HepG2 (cell line): ENCODE results near the gene EVI5. TPM values are rescaled to one million over a fixed set of nuclear protein-coding genes. Genes with fewer than 3 reads are reported as not detected.

ENCODE experiments used
- AHR ChIP-seq: IDR thresholded peaks from 2 replicates; pipeline ENCODE4 v1.6.1; 2018; ENCODE audit warnings: missing genetic modification reagents, missing compliant biosample characterization
- ATAD3A ChIP-seq: sonication (generic); formaldehyde crosslinking; IDR thresholded peaks from 2 replicates; pipeline ENCODE4 v1.4.0; 2020; ENCODE audit warnings: missing genetic modification reagents
- HOXA9 ChIP-seq: sonication (generic); formaldehyde crosslinking; IDR thresholded peaks from 2 replicates; pipeline ENCODE4 v1.8.1; 2022; ENCODE audit warnings: missing genetic modification reagents, mild to moderate bottlenecking, moderate library complexity, borderline replicate concordance
- MED13 ChIP-seq: sonication (generic); formaldehyde crosslinking; IDR thresholded peaks from 2 replicates; pipeline ENCODE4 v1.5.0; 2020; ENCODE audit warnings: missing genetic modification reagents
- MTA1 ChIP-seq: sonication (generic); formaldehyde crosslinking; IDR thresholded peaks from 2 replicates; pipeline ENCODE4 v1.4.0; 2020; ENCODE audit warnings: missing genetic modification reagents, mild to moderate bottlenecking, borderline replicate concordance
- MXD4 ChIP-seq: IDR thresholded peaks from 2 replicates; pipeline ENCODE4 v1.6.1; 2016; ENCODE audit warnings: mild to moderate bottlenecking, missing biosample characterization, missing genetic modification reagents
- NAIF1 ChIP-seq: sonication (generic); formaldehyde crosslinking; IDR thresholded peaks from 2 replicates; pipeline ENCODE4 v1.5.0; 2020; ENCODE audit warnings: mild to moderate bottlenecking, missing genetic modification reagents, borderline replicate concordance
- PAF1 ChIP-seq: IDR thresholded peaks from 2 replicates; pipeline ENCODE4 v1.6.1; 2016; ENCODE audit warnings: missing genetic modification reagents, missing compliant biosample characterization
- RBM39 ChIP-seq: fragments of 200-400 bp; formaldehyde crosslinking; IDR thresholded peaks from one replicate; pipeline ENCODE4 v1.6.1; 2018; ENCODE audit warnings: antibody characterized with exemption, mild to moderate bottlenecking, low read depth, low read length; ENCODE audit not compliant: poor library complexity, severe bottlenecking
- SMAD9 ChIP-seq: sonication (generic); formaldehyde crosslinking; IDR thresholded peaks from 2 replicates; pipeline ENCODE4 v1.5.1; 2020; ENCODE audit warnings: mild to moderate bottlenecking, missing genetic modification reagents
- SP2 ChIP-seq: sonication (generic); formaldehyde crosslinking; IDR thresholded peaks from 2 replicates; pipeline ENCODE4 v1.5.1; 2020; ENCODE audit warnings: mild to moderate bottlenecking, missing genetic modification reagents
- SP4 ChIP-seq: sonication (generic); formaldehyde crosslinking; IDR thresholded peaks from 2 replicates; pipeline ENCODE4 v1.8.1; 2023; ENCODE audit warnings: mild to moderate bottlenecking, missing genetic modification reagents
- SPEN ChIP-seq: sonication (generic); formaldehyde crosslinking; IDR thresholded peaks from 2 replicates; pipeline ENCODE4 v1.5.1; 2020; ENCODE audit warnings: low read depth, mild to moderate bottlenecking, missing genetic modification reagents
- TAF1 ChIP-seq: sonication (generic); formaldehyde crosslinking; IDR thresholded peaks from 2 replicates; pipeline ENCODE4 v1.4.0; 2020; ENCODE audit warnings: missing genetic modification reagents
- TGIF2 ChIP-seq: IDR thresholded peaks from 2 replicates; pipeline ENCODE4 v1.6.1; 2016; ENCODE audit warnings: control low read depth, missing compliant biosample characterization
- ZBTB7B ChIP-seq: sonication (generic); formaldehyde crosslinking; IDR thresholded peaks from 2 replicates; pipeline ENCODE4 v1.4.0; 2020; ENCODE audit warnings: missing genetic modification reagents
- ZNF143 ChIP-seq: sonication (generic); formaldehyde crosslinking; IDR thresholded peaks from 2 replicates; pipeline ENCODE4 v1.4.0; 2020; ENCODE audit warnings: missing genetic modification reagents
- ZNF274 ChIP-seq: sonication (generic); formaldehyde crosslinking; IDR thresholded peaks from 2 replicates; pipeline ENCODE4 v1.5.1; 2020; ENCODE audit warnings: mild to moderate bottlenecking, missing genetic modification reagents
- ZNF337 ChIP-seq: sonication (generic); formaldehyde crosslinking; IDR thresholded peaks from 2 replicates; pipeline ENCODE4 v1.5.1; 2020; ENCODE audit warnings: missing genetic modification reagents, low read depth, mild to moderate bottlenecking, borderline replicate concordance
- ZNF589 ChIP-seq: sonication (generic); formaldehyde crosslinking; conservative IDR thresholded peaks from 2 replicates; pipeline ENCODE4 v1.8.0; 2022; ENCODE audit warnings: mild to moderate bottlenecking, moderate library complexity, missing genetic modification reagents
- ZNF615 ChIP-seq: sonication (generic); formaldehyde crosslinking; IDR thresholded peaks from 2 replicates; pipeline ENCODE4 v1.5.0; 2020; ENCODE audit warnings: mild to moderate bottlenecking, missing genetic modification reagents, borderline replicate concordance
- ZNF652 ChIP-seq: IDR thresholded peaks from 2 replicates; pipeline ENCODE4 v1.6.1; 2016; ENCODE audit warnings: low read depth, borderline replicate concordance
- ZNF691 ChIP-seq: sonication (generic); formaldehyde crosslinking; IDR thresholded peaks from 2 replicates; pipeline ENCODE4 v1.4.0; 2020; ENCODE audit warnings: missing genetic modification reagents, low read depth, mild to moderate bottlenecking, borderline replicate concordance
- ZNF781 ChIP-seq: sonication (generic); formaldehyde crosslinking; IDR thresholded peaks from 2 replicates; pipeline ENCODE4 v1.5.1; 2020; ENCODE audit warnings: borderline replicate concordance, mild to moderate bottlenecking, missing genetic modification reagents; ENCODE audit errors: not compliant biosample characterization
- ZSCAN22 ChIP-seq: sonication (generic); formaldehyde crosslinking; IDR thresholded peaks from 2 replicates; pipeline ENCODE4 v1.4.0; 2020; ENCODE audit warnings: mild to moderate bottlenecking, missing genetic modification reagents
- ZSCAN5A ChIP-seq: sonication (generic); formaldehyde crosslinking; IDR thresholded peaks from 2 replicates; pipeline ENCODE4 v1.8.0; 2022; ENCODE audit warnings: mild to moderate bottlenecking, missing genetic modification reagents, borderline replicate concordance
- polyA plus RNA-seq, 8 experiments: library from polyadenylated mRNA; depleted of rRNA in 3 of 8; stranded (reverse) in 7 of 8; unstranded in 1 of 8; fragments of >200 nt; fragmentation: Illumina TruSeq in 4 of 8; extraction: Trizol in 4 of 8; gene quantifications; 2 replicates each; pipeline versions ENCODE4 v1.2.1 to v1.2.3, GENCODE V29; 2011 to 2016; ENCODE audit warnings: low read depth in 4 of 8, missing spikeins in 1 of 8, mixed read lengths in 1 of 8; ENCODE audit not compliant: insufficient read depth in 1 of 8
- total RNA-seq, 5 experiments: library from RNA; depleted of rRNA; stranded (reverse); fragments of >200 nt; fragmentation: Illumina TruSeq; extraction: Trizol; gene quantifications; 2 replicates each; pipeline ENCODE4 v1.2.3, GENCODE V29; 2016; ENCODE audit warnings: low read depth in 1 of 5
- TF ChIP-seq, protein P1 (sequence below): sonication (generic); formaldehyde crosslinking; IDR thresholded peaks from 2 replicates; pipeline ENCODE4 v1.5.0; 2020; ENCODE audit warnings: mild to moderate bottlenecking, missing genetic modification reagents

The EVI5 gene
- total and polyA plus RNA-seq, 2 of the 13 experiments (the other 11 are each of a cell fraction or from before 2014, with no cell fraction given): 4.0 to 12.6 TPM

DNA sequence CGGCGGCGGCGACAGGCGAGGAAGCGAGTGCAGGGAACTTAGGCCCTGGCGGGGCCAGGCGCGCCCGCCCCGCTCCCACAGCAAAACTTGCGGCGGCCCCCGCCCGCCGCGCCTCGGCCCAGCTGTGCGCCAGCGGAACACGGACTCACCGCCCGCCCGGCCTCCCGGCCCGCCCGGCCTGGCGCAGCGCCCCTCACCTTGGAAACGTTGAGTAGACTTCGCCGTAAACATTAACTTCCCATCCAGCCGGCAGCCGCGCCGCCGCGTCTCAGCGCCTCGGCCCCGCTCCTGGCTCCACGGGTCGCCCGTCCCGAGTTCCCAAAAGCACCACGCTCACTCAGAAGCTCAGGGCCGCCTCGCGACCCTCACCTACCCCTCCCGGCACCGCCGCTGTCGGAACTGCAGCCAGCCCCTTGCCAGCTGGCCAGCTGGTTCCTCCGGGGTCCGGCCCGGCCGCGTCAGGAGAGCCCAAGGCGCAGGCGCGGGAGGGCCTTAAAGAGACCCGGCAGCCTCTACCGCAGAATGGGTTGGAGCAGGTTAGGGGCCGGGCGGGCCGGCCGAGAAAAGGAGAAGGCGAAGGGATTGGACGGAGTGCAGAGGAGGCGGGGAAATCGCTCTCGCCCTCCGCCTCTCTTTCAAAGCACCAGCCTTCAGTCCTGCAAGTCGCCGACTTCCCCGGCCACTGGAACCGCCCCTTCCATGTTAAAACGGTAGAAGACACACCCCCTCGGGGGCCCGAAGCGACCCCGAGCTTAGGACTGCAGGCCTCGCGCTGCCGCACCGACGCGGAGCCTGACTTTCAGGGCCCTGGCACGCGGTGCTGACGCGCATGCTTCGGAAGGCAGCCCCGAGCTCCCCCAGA, at the start of gene EVI5 (continued):
- TF ChIP-seq TAF1 (CRISPR knock-in tag) (peak; percentile 74), RBM39 (peak; percentile 53), HOXA9 (0 out of 2 replicates have a peak, but pooled peaks have one; percentile 67), SPEN (CRISPR knock-in tag) (peak; percentile 94), MXD4 (CRISPR knock-in tag) (peak; percentile 95), ZNF691 (CRISPR knock-in tag) (peak; percentile 94; the same call in 1 of the 2 replicates), ZNF615 (CRISPR knock-in tag) (peak; percentile 59; the same call in 1 of the 2 replicates), ZNF274 (peak; percentile 99), SMAD9 (CRISPR knock-in tag) (peak; percentile 96; the same call in 1 of the 2 replicates), ZNF652 (no peak; the same call in 1 of the 2 replicates), SP2 (CRISPR knock-in tag) (0 out of 2 replicates have a peak, but pooled peaks have one; percentile 52), ZNF143 (peak; percentile 56), MTA1 (CRISPR knock-in tag) (peak; percentile 80; the same call in 1 of the 2 replicates), TGIF2 (CRISPR knock-in tag) (peak; percentile 65; the same call in 1 of the 2 replicates), NAIF1 (CRISPR knock-in tag) (peak; percentile 94), ZSCAN22 (CRISPR knock-in tag) (peak; percentile 79), AHR (peak; percentile 91; the same call in 1 of the 2 replicates), MED13 (peak; percentile 86; the same call in 1 of the 2 replicates), PAF1 (CRISPR knock-in tag) (no peak), ZNF589 (CRISPR knock-in tag) (peak; percentile 95), ATAD3A (peak; percentile 89; the same call in 1 of the 2 replicates), ZBTB7B (CRISPR knock-in tag) (peak; percentile 91), ZSCAN5A (peak; percentile 81; the same call in 1 of the 2 replicates), ZNF337 (CRISPR knock-in tag) (peak; percentile 85; the same call in 1 of the 2 replicates), ZNF781 (peak; percentile 99), SP4 (peak; percentile 94)
- TF ChIP-seq, protein P1, sequence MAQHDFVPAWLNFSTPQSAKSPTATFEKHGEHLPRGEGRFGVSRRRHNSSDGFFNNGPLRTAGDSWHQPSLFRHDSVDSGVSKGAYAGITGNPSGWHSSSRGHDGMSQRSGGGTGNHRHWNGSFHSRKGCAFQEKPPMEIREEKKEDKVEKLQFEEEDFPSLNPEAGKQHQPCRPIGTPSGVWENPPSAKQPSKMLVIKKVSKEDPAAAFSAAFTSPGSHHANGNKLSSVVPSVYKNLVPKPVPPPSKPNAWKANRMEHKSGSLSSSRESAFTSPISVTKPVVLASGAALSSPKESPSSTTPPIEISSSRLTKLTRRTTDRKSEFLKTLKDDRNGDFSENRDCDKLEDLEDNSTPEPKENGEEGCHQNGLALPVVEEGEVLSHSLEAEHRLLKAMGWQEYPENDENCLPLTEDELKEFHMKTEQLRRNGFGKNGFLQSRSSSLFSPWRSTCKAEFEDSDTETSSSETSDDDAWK (CRISPR knock-in tag): no peak
